ENCODE data around the gene CNGA3.

The CNGA3 gene

DNA sequence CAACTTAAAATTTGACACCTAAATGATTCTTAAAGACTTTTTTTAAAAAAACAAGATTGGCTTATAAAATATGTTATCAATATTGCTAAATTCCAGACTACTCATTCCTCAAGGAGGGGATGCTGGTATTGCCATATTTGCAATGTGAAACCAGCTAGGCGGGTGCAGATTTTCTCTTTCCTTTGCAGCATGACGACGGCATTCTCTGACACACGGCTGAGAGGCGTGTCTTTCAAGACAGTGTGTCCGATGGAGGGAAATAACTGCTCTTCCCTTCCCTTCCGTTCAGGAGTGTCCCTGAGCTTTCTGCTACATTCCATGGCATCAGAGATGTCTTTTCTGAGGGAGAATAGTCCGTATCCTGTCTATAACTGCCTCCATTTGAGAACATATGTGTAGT, 38.2 kb upstream of the CNGA3 start:
- no peak overlapping the region for H2BK5ac ChIP-seq (ENCODE audit: low read depth, low read length, poor library complexity, severe bottlenecking)
- H2BK15ac ChIP-seq (ENCODE audit: low read depth, poor library complexity, severe bottlenecking) = no peak overlapping the region
- no peak for DNase-seq
- no peak overlapping the region for H3K4me2 ChIP-seq (ENCODE audit: low read length, poor library complexity, severe bottlenecking)
- no peak overlapping the region for H3K18ac ChIP-seq (ENCODE audit: low read depth in 1 of 2, low read length in 2 of 2)
- H3K4me3 ChIP-seq (ENCODE audit: insufficient read depth in 1 of 2, low read depth in 1 of 2, low read length in 2 of 2) = peak overlapping the region in 1 of 2 experiments; percentile 50
- H2BK120ac ChIP-seq (ENCODE audit: low read depth, low read length) = no peak overlapping the region
- no peaks in the 10 kb centered on the region for H3K4me1 ChIP-seq (ENCODE audit: control insufficient read depth, insufficient read depth, low read depth, low read length)
- H3K9ac ChIP-seq (ENCODE audit: low read length) = peak overlapping the region; percentile 19
- 93% methylated on average over 8 of the region's 8 CpGs for WGBS
- no peaks in the 10 kb centered on the region for H3K9me3 ChIP-seq (ENCODE audit: control insufficient read depth, low read length)
- no peak overlapping the region for H3K4ac ChIP-seq (ENCODE audit: low read depth in 1 of 2, low read length in 2 of 2)
- no peaks in the 10 kb centered on the region for H3K36me3 ChIP-seq (ENCODE audit: control insufficient read depth in 1 of 2, insufficient read depth in 2 of 2, low read depth in 1 of 2, low read length in 2 of 2)
- H3K79me1 ChIP-seq (replicated peaks; ENCODE audit: low read length, poor library complexity, severe bottlenecking) = no peaks in the 10 kb centered on the region
- H2AK5ac ChIP-seq (ENCODE audit: low read length, severe bottlenecking) = no peak overlapping the region
- H3K23ac ChIP-seq (ENCODE audit: low read length in 2 of 2) = no peak overlapping the region
- H2BK12ac ChIP-seq (ENCODE audit: low read length in 2 of 2) = no peak overlapping the region
- H3K27ac ChIP-seq (ENCODE audit: low read length, poor library complexity, severe bottlenecking) = no peak overlapping the region
- H4K91ac ChIP-seq (ENCODE audit: low read length) = no peak overlapping the region
- no peak overlapping the region for H3K14ac ChIP-seq (ENCODE audit: low read length in 2 of 2)
- H2AFZ ChIP-seq (ENCODE audit: low read depth, low read length) = no peak overlapping the region
- H3K27me3 ChIP-seq (ENCODE audit: control insufficient read depth in 1 of 2, insufficient read depth in 1 of 2, low read length in 2 of 2) = peaks cover 27 to 58% of the 10 kb centered on the region in 2 experiments
- no peak overlapping the region for H4K8ac ChIP-seq (ENCODE audit: low read length)

DNA sequence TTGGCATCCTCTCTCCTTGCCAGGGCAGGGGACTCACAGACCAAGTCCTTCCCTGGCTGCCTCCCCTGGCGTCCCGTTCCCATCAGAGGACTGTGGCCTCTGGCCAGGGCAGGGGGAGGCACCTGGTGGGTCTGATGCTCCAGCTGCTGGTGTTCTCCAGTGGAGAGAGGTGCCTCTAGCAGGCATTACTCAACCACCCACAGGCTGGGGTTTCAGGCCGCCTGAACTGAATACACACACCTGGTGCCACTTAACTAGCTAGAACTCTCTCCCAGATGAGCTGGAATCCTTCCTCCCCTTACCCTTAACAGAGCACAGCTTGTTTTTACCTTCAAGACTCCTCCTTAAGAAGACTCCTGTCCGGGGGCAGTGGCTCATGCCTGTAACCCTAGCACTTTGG, 37.7 kb upstream of the CNGA3 start:
- no peaks in the 10 kb centered on the region for H3K79me1 ChIP-seq (replicated peaks; ENCODE audit: low read length, poor library complexity, severe bottlenecking)
- no peak overlapping the region for H2AK5ac ChIP-seq (ENCODE audit: low read length, severe bottlenecking)
- peaks cover 27 to 61% of the 10 kb centered on the region in 2 experiments for H3K27me3 ChIP-seq (ENCODE audit: control insufficient read depth in 1 of 2, insufficient read depth in 1 of 2, low read length in 2 of 2)
- H4K91ac ChIP-seq (ENCODE audit: low read length) = no peak overlapping the region
- H2BK12ac ChIP-seq (ENCODE audit: low read length in 2 of 2) = no peak overlapping the region
- peak overlapping the region in 1 of 2 experiments; percentile 50 for H3K4me3 ChIP-seq (ENCODE audit: insufficient read depth in 1 of 2, low read depth in 1 of 2, low read length in 2 of 2)
- H3K36me3 ChIP-seq (ENCODE audit: control insufficient read depth in 1 of 2, insufficient read depth in 2 of 2, low read depth in 1 of 2, low read length in 2 of 2) = no peaks in the 10 kb centered on the region
- no peak overlapping the region for H4K8ac ChIP-seq (ENCODE audit: low read length)
- WGBS = 82% methylated on average over 4 of the region's 4 CpGs
- H2AFZ ChIP-seq (ENCODE audit: low read depth, low read length) = no peak overlapping the region
- H3K14ac ChIP-seq (ENCODE audit: low read length in 2 of 2) = peak overlapping the region in 1 of 2 experiments; percentile 82
- H3K9me3 ChIP-seq (ENCODE audit: control insufficient read depth, low read length) = no peaks in the 10 kb centered on the region
- no peak for DNase-seq
- no peak overlapping the region for H3K18ac ChIP-seq (ENCODE audit: low read depth in 1 of 2, low read length in 2 of 2)
- H3K4me1 ChIP-seq (ENCODE audit: control insufficient read depth, insufficient read depth, low read depth, low read length) = no peaks in the 10 kb centered on the region
- no peak overlapping the region for H2BK120ac ChIP-seq (ENCODE audit: low read depth, low read length)
- peak overlapping the region; percentile 19 for H3K9ac ChIP-seq (ENCODE audit: low read length)
- no peak overlapping the region for H2BK15ac ChIP-seq (ENCODE audit: low read depth, poor library complexity, severe bottlenecking)
- H3K23ac ChIP-seq (ENCODE audit: low read length in 2 of 2) = no peak overlapping the region
- no peak overlapping the region for H3K27ac ChIP-seq (ENCODE audit: low read length, poor library complexity, severe bottlenecking)
- H3K4me2 ChIP-seq (ENCODE audit: low read length, poor library complexity, severe bottlenecking) = no peak overlapping the region
- no peak overlapping the region for H2BK5ac ChIP-seq (ENCODE audit: low read depth, low read length, poor library complexity, severe bottlenecking)
- H3K4ac ChIP-seq (ENCODE audit: low read depth in 1 of 2, low read length in 2 of 2) = no peak overlapping the region

DNA sequence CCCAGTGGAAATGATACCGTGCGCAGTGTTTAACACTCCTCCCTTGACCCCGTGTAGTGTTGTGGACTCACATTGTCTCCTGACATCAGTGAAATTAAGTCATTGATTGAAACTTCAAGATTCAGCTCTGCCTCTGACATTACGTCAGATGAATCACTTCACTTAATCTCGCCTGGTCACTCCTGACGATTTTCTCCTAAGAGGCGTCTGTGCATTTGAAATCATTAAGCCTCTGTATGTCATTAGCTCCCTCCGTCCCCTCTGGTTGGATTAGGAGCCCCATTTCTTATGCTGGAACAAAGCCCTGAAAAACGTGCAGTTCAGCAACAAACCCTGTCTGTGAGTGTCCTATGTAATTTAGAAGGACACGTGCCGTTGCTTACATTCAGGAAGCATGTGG, 36.7 kb upstream of the CNGA3 start:
- H3K36me3 ChIP-seq (ENCODE audit: control insufficient read depth in 1 of 2, insufficient read depth in 2 of 2, low read depth in 1 of 2, low read length in 2 of 2) = no peaks in the 10 kb centered on the region
- H3K23ac ChIP-seq (ENCODE audit: low read length in 2 of 2) = no peak overlapping the region
- no peak overlapping the region for H4K8ac ChIP-seq (ENCODE audit: low read length)
- no peak for DNase-seq
- H2BK5ac ChIP-seq (ENCODE audit: low read depth, low read length, poor library complexity, severe bottlenecking) = no peak overlapping the region
- H2AFZ ChIP-seq (ENCODE audit: low read depth, low read length) = no peak overlapping the region
- H3K14ac ChIP-seq (ENCODE audit: low read length in 2 of 2) = no peak overlapping the region
- no peak overlapping the region for H3K4me3 ChIP-seq (ENCODE audit: insufficient read depth in 1 of 2, low read depth in 1 of 2, low read length in 2 of 2)
- H3K79me1 ChIP-seq (replicated peaks; ENCODE audit: low read length, poor library complexity, severe bottlenecking) = no peaks in the 10 kb centered on the region
- H4K91ac ChIP-seq (ENCODE audit: low read length) = no peak overlapping the region
- no peak overlapping the region for H3K4me2 ChIP-seq (ENCODE audit: low read length, poor library complexity, severe bottlenecking)
- no peak overlapping the region for H2BK12ac ChIP-seq (ENCODE audit: low read length in 2 of 2)
- no peaks in the 10 kb centered on the region for H3K9me3 ChIP-seq (ENCODE audit: control insufficient read depth, low read length)
- WGBS = 92% methylated on average over 11 of the region's 11 CpGs
- no peaks in the 10 kb centered on the region for H3K4me1 ChIP-seq (ENCODE audit: control insufficient read depth, insufficient read depth, low read depth, low read length)
- H2BK15ac ChIP-seq (ENCODE audit: low read depth, poor library complexity, severe bottlenecking) = no peak overlapping the region
- no peak overlapping the region for H2AK5ac ChIP-seq (ENCODE audit: low read length, severe bottlenecking)
- H3K9ac ChIP-seq (ENCODE audit: low read length) = no peak overlapping the region
- no peak overlapping the region for H3K4ac ChIP-seq (ENCODE audit: low read depth in 1 of 2, low read length in 2 of 2)
- peaks cover 22 to 67% of the 10 kb centered on the region in 2 experiments for H3K27me3 ChIP-seq (ENCODE audit: control insufficient read depth in 1 of 2, insufficient read depth in 1 of 2, low read length in 2 of 2)
- no peak overlapping the region for H3K18ac ChIP-seq (ENCODE audit: low read depth in 1 of 2, low read length in 2 of 2)
- no peak overlapping the region for H3K27ac ChIP-seq (ENCODE audit: low read length, poor library complexity, severe bottlenecking)
- H2BK120ac ChIP-seq (ENCODE audit: low read depth, low read length) = no peak overlapping the region

DNA sequence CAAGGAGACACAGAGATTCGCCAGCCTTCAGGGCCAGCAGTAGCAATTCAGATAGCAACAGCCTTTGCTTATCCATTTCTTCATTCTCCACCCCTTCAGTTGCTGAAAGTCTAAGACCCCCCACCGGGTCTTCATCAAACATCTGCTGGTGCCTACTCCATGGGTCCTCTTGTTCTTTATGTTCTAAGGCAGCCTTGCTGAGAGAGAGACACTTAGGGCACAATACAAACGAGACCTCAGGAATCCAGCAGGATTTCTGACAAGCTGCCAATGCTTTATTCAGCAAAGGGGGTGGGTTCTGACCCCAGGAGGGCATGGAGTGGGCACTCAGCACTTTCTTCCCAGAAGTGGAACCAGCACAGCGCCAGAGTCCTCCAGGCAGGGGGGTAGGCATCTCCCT, 36.2 kb upstream of the CNGA3 start:
- Histone ChIP-seq H3K36me3 (ENCODE audit: control insufficient read depth in 1 of 2, insufficient read depth in 2 of 2, low read depth in 1 of 2, low read length in 2 of 2) (no peaks in the 10 kb centered on the region), H3K4me2 (ENCODE audit: low read length, poor library complexity, severe bottlenecking) (no peak overlapping the region), H3K4me1 (ENCODE audit: control insufficient read depth, insufficient read depth, low read depth, low read length) (no peaks in the 10 kb centered on the region), H3K4me3 (ENCODE audit: insufficient read depth in 1 of 2, low read depth in 1 of 2, low read length in 2 of 2) (no peak overlapping the region), H3K9ac (ENCODE audit: low read length) (no peak overlapping the region), H3K18ac (ENCODE audit: low read depth in 1 of 2, low read length in 2 of 2) (no peak overlapping the region), H3K4ac (ENCODE audit: low read depth in 1 of 2, low read length in 2 of 2) (no peak overlapping the region), H3K9me3 (ENCODE audit: control insufficient read depth, low read length) (no peaks in the 10 kb centered on the region), H2AFZ (ENCODE audit: low read depth, low read length) (no peak overlapping the region), H2BK12ac (ENCODE audit: low read length in 2 of 2) (no peak overlapping the region), H4K91ac (ENCODE audit: low read length) (no peak overlapping the region), H2BK15ac (ENCODE audit: low read depth, poor library complexity, severe bottlenecking) (no peak overlapping the region), H4K8ac (ENCODE audit: low read length) (no peak overlapping the region), H3K23ac (ENCODE audit: low read length in 2 of 2) (no peak overlapping the region), H3K27me3 (ENCODE audit: control insufficient read depth in 1 of 2, insufficient read depth in 1 of 2, low read length in 2 of 2) (peaks cover 19 to 66% of the 10 kb centered on the region in 2 experiments), H2BK120ac (ENCODE audit: low read depth, low read length) (no peak overlapping the region), H3K79me1 (replicated peaks; ENCODE audit: low read length, poor library complexity, severe bottlenecking) (no peaks in the 10 kb centered on the region), H2AK5ac (ENCODE audit: low read length, severe bottlenecking) (no peak overlapping the region), H3K14ac (ENCODE audit: low read length in 2 of 2) (no peak overlapping the region), H2BK5ac (ENCODE audit: low read depth, low read length, poor library complexity, severe bottlenecking) (no peak overlapping the region), H3K27ac (ENCODE audit: low read length, poor library complexity, severe bottlenecking) (no peak overlapping the region)
- no peak for DNase-seq
- 67% methylated on average over 4 of the region's 4 CpGs for WGBS
